GM10847 (cell line): Measurements from ENCODE around the gene PDZD4.

Source experiments
- POLR2A ChIP-seq: IDR thresholded peaks from 2 replicates; pipeline ENCODE4 v1.6.1; 2011; ENCODE audit not compliant: insufficient read length; ENCODE audit errors: extremely low read depth

Gene PDZD4

GRCh38 chrX:153870288-153870690, 39.9 kb upstream of the PDZD4 start:
- TF ChIP-seq POLR2A: no peak

- TF ChIP-seq POLR2A: no peak
Observed at GRCh38 chrX:153869473-153870287, 39.3 kb upstream of the PDZD4 start.

- TF ChIP-seq POLR2A: no peak
Observed at GRCh38 chrX:153868576-153869472, 38.5 kb upstream of the PDZD4 start.

GRCh38 chrX:153867671-153868070, 37.3 kb upstream of the PDZD4 start:
- no peak for TF ChIP-seq POLR2A

GRCh38 chrX:153867139-153867538, 36.8 kb upstream of the PDZD4 start:
- TF ChIP-seq POLR2A: no peak

- no peak for TF ChIP-seq POLR2A
Observed at GRCh38 chrX:153866302-153867019, 36.1 kb upstream of the PDZD4 start.

- TF ChIP-seq POLR2A: no peak
Observed at GRCh38 chrX:153865685-153866084, 35.3 kb upstream of the PDZD4 start.

- no peak for TF ChIP-seq POLR2A
Observed at GRCh38 chrX:153865321-153865580, 34.9 kb upstream of the PDZD4 start.

GRCh38 chrX:153864561-153865320, 34.4 kb upstream of the PDZD4 start:
- no peak for TF ChIP-seq POLR2A

- no peak for TF ChIP-seq POLR2A
Observed at GRCh38 chrX:153864101-153864500, 33.8 kb upstream of the PDZD4 start.

- TF ChIP-seq POLR2A: no peak
Observed at GRCh38 chrX:153863251-153863991, 33.1 kb upstream of the PDZD4 start.

GRCh38 chrX:153862369-153863250, 32.3 kb upstream of the PDZD4 start:
- no peak for TF ChIP-seq POLR2A

- TF ChIP-seq POLR2A: no peak
Observed at GRCh38 chrX:153861733-153862310, 31.5 kb upstream of the PDZD4 start.
